ENCODE data around the gene SLC2A13.

SLC2A13 gene

GRCh38 chr12:40011775-40012129 lies 94.1 kb downstream of the SLC2A13 start:
- H3K18ac ChIP-seq (ENCODE audit: low read length), result no peak overlapping the region
- no peak overlapping the region for H2AFZ ChIP-seq (ENCODE audit: insufficient read depth, low read length, poor library complexity)
- no peak overlapping the region for H4K8ac ChIP-seq (ENCODE audit: low read depth, low read length)
- no peak overlapping the region for H3K4ac ChIP-seq (ENCODE audit: low read depth, low read length)
- H2AK5ac ChIP-seq (ENCODE audit: low read length), result no peak overlapping the region
- no peak overlapping the region for H3K27ac ChIP-seq (ENCODE audit: low read depth, low read length)
- no peaks in the 10 kb centered on the region for H3K4me1 ChIP-seq (ENCODE audit: control insufficient read depth in 1 of 2, insufficient read depth in 2 of 2, low read length in 2 of 2)
- no peak overlapping the region for H3K4me3 ChIP-seq (ENCODE audit: low read depth, low read length)
- H4K12ac ChIP-seq (ENCODE audit: low read depth, low read length), result no peak overlapping the region
- no peaks in the 10 kb centered on the region for H3K27me3 ChIP-seq (ENCODE audit: insufficient read depth, low read length)
- no peaks in the 10 kb centered on the region for H3K9me3 ChIP-seq (ENCODE audit: insufficient read depth, low read depth, low read length)
- no peaks in the 10 kb centered on the region for H3K79me1 ChIP-seq (ENCODE audit: low read length)
- H2BK5ac ChIP-seq (ENCODE audit: low read depth, low read length, poor library complexity), result no peak overlapping the region
- H4K91ac ChIP-seq (ENCODE audit: low read depth, low read length), result no peak overlapping the region
- no CpG with 5 or more reads among the region's 3 CpGs for WGBS (ENCODE audit: extremely low coverage, insufficient coverage, insufficient read length)
- DNase-seq, result no peak
- no peak overlapping the region for H3K23ac ChIP-seq (ENCODE audit: low read length)
- H3K14ac ChIP-seq (ENCODE audit: low read length), result no peak overlapping the region
- H2BK12ac ChIP-seq (ENCODE audit: low read length), result no peak overlapping the region
- no peaks in the 10 kb centered on the region for H3K36me3 ChIP-seq (ENCODE audit: control insufficient read depth in 1 of 2, insufficient read depth in 2 of 2, low read length in 2 of 2)
- H2BK120ac ChIP-seq (ENCODE audit: insufficient read depth, low read length, poor library complexity), result no peak overlapping the region
- H3K4me2 ChIP-seq (ENCODE audit: low read length), result no peak overlapping the region
- no peak overlapping the region for H3K9ac ChIP-seq (ENCODE audit: low read length)
- H3K79me2 ChIP-seq (ENCODE audit: control insufficient read depth, insufficient read depth, low read length, poor library complexity), result no peaks in the 10 kb centered on the region

GRCh38 chr12:40010899-40011774 lies 94.7 kb downstream of the SLC2A13 start:
- Histone ChIP-seq H3K27me3 (ENCODE audit: insufficient read depth, low read length) (no peaks in the 10 kb centered on the region), H3K14ac (ENCODE audit: low read length) (no peak overlapping the region), H4K91ac (ENCODE audit: low read depth, low read length) (no peak overlapping the region), H3K79me2 (ENCODE audit: control insufficient read depth, insufficient read depth, low read length, poor library complexity) (no peaks in the 10 kb centered on the region), H3K36me3 (ENCODE audit: control insufficient read depth in 1 of 2, insufficient read depth in 2 of 2, low read length in 2 of 2) (no peaks in the 10 kb centered on the region), H3K4me2 (ENCODE audit: low read length) (no peak overlapping the region), H2AK5ac (ENCODE audit: low read length) (no peak overlapping the region), H3K27ac (ENCODE audit: low read depth, low read length) (no peak overlapping the region), H2BK120ac (ENCODE audit: insufficient read depth, low read length, poor library complexity) (no peak overlapping the region), H3K9me3 (ENCODE audit: insufficient read depth, low read depth, low read length) (no peaks in the 10 kb centered on the region), H3K4me3 (ENCODE audit: low read depth, low read length) (no peak overlapping the region), H3K9ac (ENCODE audit: low read length) (no peak overlapping the region), H3K79me1 (ENCODE audit: low read length) (no peaks in the 10 kb centered on the region), H4K12ac (ENCODE audit: low read depth, low read length) (no peak overlapping the region), H2BK12ac (ENCODE audit: low read length) (no peak overlapping the region), H2BK5ac (ENCODE audit: low read depth, low read length, poor library complexity) (no peak overlapping the region), H4K8ac (ENCODE audit: low read depth, low read length) (no peak overlapping the region), H3K4me1 (ENCODE audit: control insufficient read depth in 1 of 2, insufficient read depth in 2 of 2, low read length in 2 of 2) (no peaks in the 10 kb centered on the region), H3K4ac (ENCODE audit: low read depth, low read length) (no peak overlapping the region), H3K18ac (ENCODE audit: low read length) (no peak overlapping the region), H2AFZ (ENCODE audit: insufficient read depth, low read length, poor library complexity) (no peak overlapping the region), H3K23ac (ENCODE audit: low read length) (no peak overlapping the region)
- DNase-seq, result peak; percentile 58 to 92
- no CpG with 5 or more reads among the region's 11 CpGs for WGBS (ENCODE audit: extremely low coverage, insufficient coverage, insufficient read length)

GRCh38 chr12:40002178-40003169 lies 103.4 kb downstream of the SLC2A13 start:
- no peak overlapping the region for H2AK5ac ChIP-seq (ENCODE audit: low read length)
- H3K79me1 ChIP-seq (ENCODE audit: low read length), result no peaks in the 10 kb centered on the region
- H3K4me3 ChIP-seq (ENCODE audit: low read depth, low read length), result no peak overlapping the region
- H3K4me2 ChIP-seq (ENCODE audit: low read length), result no peak overlapping the region
- H3K9me3 ChIP-seq (ENCODE audit: insufficient read depth, low read depth, low read length), result no peaks in the 10 kb centered on the region
- no peak overlapping the region for H3K9ac ChIP-seq (ENCODE audit: low read length)
- no peak overlapping the region for H4K91ac ChIP-seq (ENCODE audit: low read depth, low read length)
- H3K79me2 ChIP-seq (ENCODE audit: control insufficient read depth, insufficient read depth, low read length, poor library complexity), result no peaks in the 10 kb centered on the region
- no peak overlapping the region for H4K8ac ChIP-seq (ENCODE audit: low read depth, low read length)
- H3K27ac ChIP-seq (ENCODE audit: low read depth, low read length), result no peak overlapping the region
- no peak overlapping the region for H2BK12ac ChIP-seq (ENCODE audit: low read length)
- H2BK120ac ChIP-seq (ENCODE audit: insufficient read depth, low read length, poor library complexity), result no peak overlapping the region
- H3K36me3 ChIP-seq (ENCODE audit: control insufficient read depth in 1 of 2, insufficient read depth in 2 of 2, low read length in 2 of 2), result peaks cover 0 to 3% of the 10 kb centered on the region in 2 experiments
- H2BK5ac ChIP-seq (ENCODE audit: low read depth, low read length, poor library complexity), result no peak overlapping the region
- H3K14ac ChIP-seq (ENCODE audit: low read length), result no peak overlapping the region
- H3K23ac ChIP-seq (ENCODE audit: low read length), result no peak overlapping the region
- no peak overlapping the region for H2AFZ ChIP-seq (ENCODE audit: insufficient read depth, low read length, poor library complexity)
- no peak overlapping the region for H3K4ac ChIP-seq (ENCODE audit: low read depth, low read length)
- no peak overlapping the region for H4K12ac ChIP-seq (ENCODE audit: low read depth, low read length)
- no peak overlapping the region for H3K18ac ChIP-seq (ENCODE audit: low read length)
- no peaks in the 10 kb centered on the region for H3K4me1 ChIP-seq (ENCODE audit: control insufficient read depth in 1 of 2, insufficient read depth in 2 of 2, low read length in 2 of 2)
- H3K27me3 ChIP-seq (ENCODE audit: insufficient read depth, low read length), result no peaks in the 10 kb centered on the region
- WGBS (ENCODE audit: extremely low coverage, insufficient coverage, insufficient read length), result no CpG with 5 or more reads among the region's 4 CpGs
- DNase-seq, result no peak

- no peak overlapping the region for H3K27ac ChIP-seq (ENCODE audit: low read depth, low read length)
- no peak overlapping the region for H4K8ac ChIP-seq (ENCODE audit: low read depth, low read length)
- H2BK120ac ChIP-seq (ENCODE audit: insufficient read depth, low read length, poor library complexity), result no peak overlapping the region
- no peak overlapping the region for H3K23ac ChIP-seq (ENCODE audit: low read length)
- H3K9me3 ChIP-seq (ENCODE audit: insufficient read depth, low read depth, low read length), result no peaks in the 10 kb centered on the region
- no peak overlapping the region for H3K9ac ChIP-seq (ENCODE audit: low read length)
- H3K4me2 ChIP-seq (ENCODE audit: low read length), result no peak overlapping the region
- H3K18ac ChIP-seq (ENCODE audit: low read length), result no peak overlapping the region
- H3K79me1 ChIP-seq (ENCODE audit: low read length), result no peaks in the 10 kb centered on the region
- no peak overlapping the region for H4K12ac ChIP-seq (ENCODE audit: low read depth, low read length)
- no peak overlapping the region for H2BK12ac ChIP-seq (ENCODE audit: low read length)
- H3K4ac ChIP-seq (ENCODE audit: low read depth, low read length), result no peak overlapping the region
- no peaks in the 10 kb centered on the region for H3K79me2 ChIP-seq (ENCODE audit: control insufficient read depth, insufficient read depth, low read length, poor library complexity)
- H2AK5ac ChIP-seq (ENCODE audit: low read length), result no peak overlapping the region
- H2AFZ ChIP-seq (ENCODE audit: insufficient read depth, low read length, poor library complexity), result no peak overlapping the region
- H3K14ac ChIP-seq (ENCODE audit: low read length), result no peak overlapping the region
- H3K27me3 ChIP-seq (ENCODE audit: insufficient read depth, low read length), result no peaks in the 10 kb centered on the region
- no peak overlapping the region for H4K91ac ChIP-seq (ENCODE audit: low read depth, low read length)
- peaks cover 0 to 3% of the 10 kb centered on the region in 2 experiments for H3K36me3 ChIP-seq (ENCODE audit: control insufficient read depth in 1 of 2, insufficient read depth in 2 of 2, low read length in 2 of 2)
- no peak overlapping the region for H3K4me3 ChIP-seq (ENCODE audit: low read depth, low read length)
- H2BK5ac ChIP-seq (ENCODE audit: low read depth, low read length, poor library complexity), result no peak overlapping the region
- DNase-seq, result no peak
- H3K4me1 ChIP-seq (ENCODE audit: control insufficient read depth in 1 of 2, insufficient read depth in 2 of 2, low read length in 2 of 2), result no peaks in the 10 kb centered on the region
Observed at GRCh38 chr12:40001406-40001805, 104.5 kb downstream of the SLC2A13 start.
